Mammary epithelial cell (primary cell): Measurements from ENCODE around the gene DNAH3.

Experiments
- EZH2 ChIP-seq: IDR thresholded peaks from 2 replicates; pipeline ENCODE4 v1.6.1; 2012; ENCODE audit warnings: low read length, inconsistent platforms, borderline replicate concordance
- TF ChIP-seq, protein P1 (sequence below), 2 donors: IDR thresholded peaks in 1 of 2; conservative IDR thresholded peaks in 1 of 2; 2 replicates each; pipeline ENCODE4 v1.5.1; 2011 to 2012; ENCODE audit warnings: inconsistent platforms in 2 of 2, low read length in 2 of 2, mild to moderate bottlenecking in 2 of 2, control low read depth in 1 of 2, low read depth in 1 of 2; ENCODE audit not compliant: insufficient read depth in 1 of 2; ENCODE audit errors: extremely low read depth in 1 of 2

DNA sequence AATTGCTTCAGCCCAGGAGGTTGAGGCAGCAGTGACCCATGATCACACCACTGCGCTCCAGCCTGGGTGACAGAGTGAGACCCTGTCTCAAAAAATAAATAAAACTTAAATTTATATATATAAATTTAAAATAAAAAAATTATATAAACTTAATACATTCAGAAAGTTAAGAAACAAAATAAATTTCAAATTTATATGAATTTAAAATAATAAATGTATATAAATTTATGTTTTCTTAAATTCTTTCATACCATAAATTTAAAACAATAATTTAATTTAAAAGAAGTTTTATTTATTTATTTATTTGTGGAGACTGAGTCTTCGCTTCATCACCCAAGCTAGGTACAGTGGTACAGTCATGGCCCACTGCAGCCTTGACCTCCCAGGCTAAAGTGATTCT is 229.8 kb downstream of the DNAH3 start:
- TF ChIP-seq, protein P1, sequence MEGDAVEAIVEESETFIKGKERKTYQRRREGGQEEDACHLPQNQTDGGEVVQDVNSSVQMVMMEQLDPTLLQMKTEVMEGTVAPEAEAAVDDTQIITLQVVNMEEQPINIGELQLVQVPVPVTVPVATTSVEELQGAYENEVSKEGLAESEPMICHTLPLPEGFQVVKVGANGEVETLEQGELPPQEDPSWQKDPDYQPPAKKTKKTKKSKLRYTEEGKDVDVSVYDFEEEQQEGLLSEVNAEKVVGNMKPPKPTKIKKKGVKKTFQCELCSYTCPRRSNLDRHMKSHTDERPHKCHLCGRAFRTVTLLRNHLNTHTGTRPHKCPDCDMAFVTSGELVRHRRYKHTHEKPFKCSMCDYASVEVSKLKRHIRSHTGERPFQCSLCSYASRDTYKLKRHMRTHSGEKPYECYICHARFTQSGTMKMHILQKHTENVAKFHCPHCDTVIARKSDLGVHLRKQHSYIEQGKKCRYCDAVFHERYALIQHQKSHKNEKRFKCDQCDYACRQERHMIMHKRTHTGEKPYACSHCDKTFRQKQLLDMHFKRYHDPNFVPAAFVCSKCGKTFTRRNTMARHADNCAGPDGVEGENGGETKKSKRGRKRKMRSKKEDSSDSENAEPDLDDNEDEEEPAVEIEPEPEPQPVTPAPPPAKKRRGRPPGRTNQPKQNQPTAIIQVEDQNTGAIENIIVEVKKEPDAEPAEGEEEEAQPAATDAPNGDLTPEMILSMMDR (conservative IDR thresholded peaks at IDR 0.05 in 1 of 2, IDR thresholded peaks at IDR 0.05 in 1 of 2; ENCODE audit: extremely low read depth in 1 of 2, insufficient read depth in 1 of 2, low read depth in 1 of 2, low read length in 2 of 2), result no peak
- no peak for TF ChIP-seq EZH2
